HG02885 (cell line): ENCODE measurements around the gene SAV1.
"Not testable (repeated sequence)": the region's sequence is repeated elsewhere in the genome, so short reads cannot be mapped to it uniquely, and the experiment has no call there.

Experiments used
- ATAC-seq: cut with Tn5 transposase; IDR thresholded peaks from one replicate; pipeline ENCODE4 v1.9.1; 2021; ENCODE audit warnings: mild to moderate bottlenecking; ENCODE audit not compliant: unreplicated experiment, poor library complexity

Gene SAV1

DNA sequence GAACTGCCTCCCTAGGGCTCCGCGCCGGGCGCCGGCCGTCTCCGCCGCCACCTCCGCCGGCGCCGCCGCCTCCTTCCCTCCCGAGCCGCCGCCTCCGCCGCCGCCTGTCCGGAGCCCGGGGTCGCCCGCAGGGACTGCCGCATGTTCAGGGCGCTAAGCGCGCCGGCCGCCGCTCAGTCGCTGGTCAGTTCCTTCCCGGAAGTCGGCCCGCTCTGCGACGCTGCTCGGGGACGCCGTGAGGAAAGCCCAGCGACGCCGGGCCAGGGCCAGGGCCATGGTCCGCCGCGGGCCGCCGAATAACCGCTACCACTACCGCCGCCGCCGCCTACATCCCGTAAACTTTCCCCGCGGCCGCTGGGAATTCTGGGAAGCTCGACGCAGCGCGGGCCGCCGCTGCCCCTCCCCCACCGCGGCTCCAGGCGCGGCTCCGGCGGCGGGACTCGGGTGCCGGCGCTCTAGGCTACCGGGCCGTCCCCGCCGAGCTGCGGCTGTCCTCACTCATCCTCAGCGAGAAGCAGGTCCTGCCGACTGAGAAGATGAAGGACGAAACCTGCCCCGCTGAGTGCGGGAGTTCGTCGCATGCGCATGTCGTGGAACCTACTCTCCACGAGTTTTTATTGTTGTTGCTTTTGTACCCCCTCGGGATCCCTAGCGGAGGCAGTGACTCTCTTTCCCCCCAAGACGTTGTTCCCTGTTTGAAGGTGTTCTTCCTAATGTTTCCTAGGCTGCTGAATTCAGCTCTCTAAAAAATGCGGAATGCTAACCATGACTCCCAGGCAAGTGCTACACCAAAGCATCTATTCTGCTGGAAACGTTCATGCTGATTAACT, at the start of gene SAV1:
Gene SAV1 (minus strand): TSS at position 311 of the 830 bp plus-strand sequence. CDS start 339 bp downstream, outside the sequence.
- ATAC-seq, result peak; percentile 58

DNA sequence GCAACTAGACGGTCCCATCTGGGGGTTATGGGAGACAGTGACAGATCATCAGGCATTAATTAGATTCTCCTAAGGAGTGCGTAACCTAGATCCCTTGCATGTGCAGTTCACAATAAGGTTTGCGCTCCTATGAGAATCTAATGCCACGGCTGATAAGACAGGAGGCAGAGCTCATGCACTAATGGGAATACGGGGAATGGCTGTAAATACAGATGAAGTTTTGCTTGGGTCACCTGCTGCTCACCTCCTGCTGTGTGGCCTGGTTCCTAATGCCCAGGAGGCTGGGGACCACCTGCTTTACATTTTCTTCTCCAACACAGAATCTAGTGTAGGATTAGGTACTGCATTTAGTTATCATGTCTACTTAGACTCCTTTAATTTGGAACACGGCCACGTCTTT, 49.7 kb upstream of the SAV1 start:
- ATAC-seq, result no peak

DNA sequence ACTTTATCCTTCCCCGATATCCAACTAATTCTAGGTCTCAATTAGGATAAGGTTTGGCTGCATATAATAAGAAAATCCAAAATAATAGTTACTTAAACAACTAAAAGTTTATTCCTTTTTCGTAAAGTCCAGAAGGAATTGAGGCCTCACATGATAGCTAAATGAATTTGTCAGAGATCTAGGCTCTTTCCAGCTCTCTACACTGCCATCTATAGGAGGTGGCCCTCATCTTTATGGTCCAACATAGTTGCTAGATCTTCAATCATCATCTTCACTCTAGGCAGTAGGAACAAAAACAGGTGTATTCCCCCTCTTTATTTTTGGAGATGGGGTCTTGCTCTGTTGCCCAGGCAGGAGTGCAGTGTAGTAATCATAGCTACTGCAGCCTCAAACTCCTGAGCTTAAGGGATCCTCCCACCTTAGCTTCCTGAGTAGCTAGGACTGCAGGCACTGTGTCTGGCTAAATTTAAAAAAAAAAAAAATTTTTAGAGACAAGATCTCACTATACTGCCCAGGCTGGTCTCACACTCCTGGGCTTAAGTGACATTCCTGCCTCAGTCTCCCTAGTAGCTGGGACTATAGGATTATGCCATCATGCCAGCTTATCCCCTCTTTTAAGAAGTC, 46.5 kb upstream of the SAV1 start:
- ATAC-seq, result peak; percentile 69

DNA sequence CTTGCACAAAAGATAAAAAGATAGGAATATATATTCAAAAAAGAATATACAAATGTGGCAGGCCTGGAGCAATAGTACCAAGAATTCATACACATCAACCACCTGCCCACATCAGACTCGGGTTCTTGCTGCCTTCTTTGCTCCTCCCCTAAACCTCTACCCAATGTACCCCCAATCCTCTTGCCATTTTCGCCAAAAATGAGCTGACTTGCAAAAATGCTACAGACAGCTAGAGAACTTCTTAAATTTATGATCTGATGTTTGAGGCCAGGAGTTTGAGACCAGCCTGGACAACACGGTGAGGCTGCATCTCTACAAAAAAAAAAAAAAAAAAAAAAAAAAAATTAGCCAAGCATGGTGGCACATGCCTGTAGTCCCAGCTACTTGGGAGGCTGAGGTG, 42.9 kb upstream of the SAV1 start:
- no peak for ATAC-seq

DNA sequence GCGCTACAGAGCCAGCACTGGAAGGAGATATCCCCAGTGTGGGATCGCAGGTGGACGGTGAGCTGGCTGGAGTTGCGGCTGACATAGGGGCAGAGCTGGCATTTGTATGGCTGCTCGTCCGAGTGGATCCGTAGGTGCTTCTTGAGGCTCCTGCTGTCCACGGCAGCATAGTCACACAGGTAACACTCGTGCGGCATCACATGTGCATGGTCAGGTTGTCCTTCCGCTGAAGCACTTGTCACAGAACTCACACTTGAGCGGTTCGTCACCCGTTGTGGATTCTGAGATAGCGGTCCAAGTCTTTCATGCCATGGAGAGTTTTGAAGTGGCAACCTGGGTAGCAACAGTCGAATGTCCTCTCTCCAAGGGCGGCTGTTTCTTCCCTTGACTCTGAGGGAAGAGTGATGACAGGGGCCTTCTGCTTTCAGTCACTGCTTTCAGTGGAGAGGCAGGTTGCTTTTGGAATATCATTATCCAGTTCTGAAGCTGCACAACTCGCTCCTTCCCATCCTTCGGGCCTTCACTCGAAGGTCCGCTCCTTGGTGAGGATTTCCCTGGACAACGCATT, 37.0 kb upstream of the SAV1 start:
- no peak for ATAC-seq

DNA sequence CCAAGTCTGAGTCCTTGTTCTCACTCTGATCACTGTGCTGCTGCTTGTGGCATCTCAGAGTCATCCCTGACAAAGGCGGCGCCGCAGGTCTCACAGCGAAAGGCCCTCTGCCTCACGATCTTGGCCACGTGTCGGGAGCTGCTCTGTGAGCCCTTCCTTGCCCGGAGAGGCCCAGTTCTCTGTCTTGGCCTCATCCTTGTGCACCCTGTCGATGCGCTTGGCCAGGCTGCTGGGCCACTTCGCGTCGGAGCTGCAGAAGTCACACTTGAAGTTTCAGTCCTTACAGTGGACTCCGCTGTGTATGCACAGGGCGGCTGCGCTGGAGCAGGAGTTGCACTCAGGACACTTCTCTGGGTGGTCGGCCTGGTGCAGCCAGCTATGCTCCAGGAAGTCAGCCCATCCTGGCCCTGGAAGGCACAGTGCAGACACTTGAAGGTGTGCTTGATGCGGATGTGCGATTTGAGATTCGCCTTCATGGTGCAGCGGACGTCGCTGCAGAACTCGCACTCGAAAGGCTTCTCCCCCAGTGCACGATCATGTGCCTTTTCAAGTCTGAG, 36.4 kb upstream of the SAV1 start:
- ATAC-seq, result no peak

DNA sequence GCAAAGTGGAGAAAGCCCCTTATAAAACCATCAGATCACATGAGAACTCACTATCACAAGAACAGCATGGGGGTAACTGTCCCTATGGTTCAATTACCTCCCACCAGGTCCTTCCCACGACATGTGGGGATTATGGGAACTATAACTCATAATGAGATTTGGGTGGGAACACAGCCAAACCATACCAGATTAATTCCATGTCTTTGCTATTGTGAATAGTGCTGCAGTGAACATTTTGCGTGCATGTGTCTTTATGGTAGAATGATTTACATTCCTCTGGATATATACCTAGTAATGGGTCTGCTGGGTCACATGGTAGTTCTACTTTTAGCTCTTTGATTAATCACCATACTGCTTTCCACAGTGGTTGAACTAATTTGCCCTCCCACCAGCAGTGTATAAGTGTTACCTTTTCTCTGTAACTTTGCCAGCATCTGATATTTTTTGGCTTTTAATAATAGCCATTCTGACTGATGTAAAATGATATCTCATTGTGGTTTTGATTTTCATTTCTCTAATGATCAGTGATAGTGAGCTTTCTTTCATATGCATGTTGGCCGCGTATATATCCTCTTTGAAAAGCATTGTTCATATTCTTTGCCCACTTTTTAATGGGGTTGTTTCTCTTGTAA, 29.7 kb upstream of the SAV1 start:
- no peak for ATAC-seq

DNA sequence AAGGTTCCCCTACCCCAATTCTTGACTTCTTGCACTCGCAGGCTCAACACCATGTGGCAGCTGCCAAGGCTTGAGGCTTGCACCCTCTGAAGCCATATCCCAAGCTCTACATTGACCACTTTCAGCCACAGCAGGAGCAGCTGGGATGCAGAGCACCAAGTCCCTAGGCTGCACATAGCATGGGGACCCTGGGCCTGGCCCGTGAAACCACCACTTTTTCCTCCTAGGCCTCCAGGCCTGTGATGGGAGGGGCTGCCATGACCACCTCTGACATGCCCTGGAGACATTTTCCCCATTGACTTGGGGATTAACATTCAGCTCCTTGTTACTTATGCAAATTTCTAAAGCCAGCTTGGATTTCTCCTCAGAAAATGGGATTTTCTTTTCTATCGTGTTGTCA, 26.2 kb upstream of the SAV1 start:
- not testable (repeated sequence) for ATAC-seq

DNA sequence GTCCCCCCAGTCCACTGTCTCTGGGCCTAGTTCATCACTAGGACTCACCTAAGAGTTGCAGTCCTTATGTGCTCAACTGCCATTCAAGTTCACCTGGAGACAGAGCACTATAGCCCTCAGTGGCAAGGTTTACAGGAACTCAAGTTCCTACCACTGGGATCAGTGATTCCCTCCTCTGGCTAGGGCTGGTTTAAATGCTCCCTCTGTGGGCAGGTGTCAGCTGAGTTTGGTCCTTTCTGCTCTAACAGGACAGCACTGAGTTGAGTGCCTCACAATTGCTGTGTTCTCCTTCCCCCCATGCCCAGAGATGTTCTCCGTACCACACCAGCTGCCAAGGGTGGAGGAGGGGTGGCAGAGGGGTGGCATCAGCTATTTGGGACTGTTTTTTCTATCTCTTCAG, 20.8 kb upstream of the SAV1 start:
- no peak for ATAC-seq

DNA sequence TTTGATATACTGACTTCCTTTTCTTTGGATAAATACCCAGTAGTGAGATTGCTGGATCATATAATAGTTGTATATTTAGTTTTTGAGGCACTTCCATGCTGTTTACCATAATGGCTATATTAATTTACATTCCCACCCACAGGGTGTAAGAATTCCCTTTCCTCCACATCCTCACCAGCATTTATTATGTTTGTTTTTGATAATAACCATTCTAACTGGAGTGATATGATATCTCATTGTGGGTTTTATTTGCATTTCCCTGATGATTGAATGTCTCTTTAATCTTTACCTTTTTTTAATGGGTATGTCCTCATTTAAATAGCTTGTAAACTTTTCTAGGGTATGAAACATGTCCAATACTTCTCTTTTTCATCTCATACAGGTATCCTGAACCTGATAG, 11.6 kb upstream of the SAV1 start:
- no peak for ATAC-seq

DNA sequence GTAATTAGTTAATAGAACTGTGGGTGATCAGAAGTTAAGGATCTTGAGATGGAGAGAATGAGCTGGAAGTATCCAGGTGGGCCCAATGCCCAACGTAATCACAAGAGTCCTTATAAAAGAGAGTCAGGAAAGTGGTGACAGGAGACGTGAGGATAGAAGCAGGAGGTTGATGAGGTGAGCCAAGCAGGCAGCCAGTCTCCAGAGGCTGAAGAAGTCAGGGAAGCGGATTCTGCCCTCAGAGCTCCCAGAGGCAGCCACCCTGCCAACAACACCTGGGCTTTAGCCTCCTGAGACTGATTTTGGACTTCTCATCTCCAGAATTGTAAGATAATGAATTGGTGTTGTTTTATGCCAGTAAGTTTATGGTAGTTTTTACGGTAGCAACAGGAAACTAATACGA, 10.1 kb upstream of the SAV1 start:
- no peak for ATAC-seq

DNA sequence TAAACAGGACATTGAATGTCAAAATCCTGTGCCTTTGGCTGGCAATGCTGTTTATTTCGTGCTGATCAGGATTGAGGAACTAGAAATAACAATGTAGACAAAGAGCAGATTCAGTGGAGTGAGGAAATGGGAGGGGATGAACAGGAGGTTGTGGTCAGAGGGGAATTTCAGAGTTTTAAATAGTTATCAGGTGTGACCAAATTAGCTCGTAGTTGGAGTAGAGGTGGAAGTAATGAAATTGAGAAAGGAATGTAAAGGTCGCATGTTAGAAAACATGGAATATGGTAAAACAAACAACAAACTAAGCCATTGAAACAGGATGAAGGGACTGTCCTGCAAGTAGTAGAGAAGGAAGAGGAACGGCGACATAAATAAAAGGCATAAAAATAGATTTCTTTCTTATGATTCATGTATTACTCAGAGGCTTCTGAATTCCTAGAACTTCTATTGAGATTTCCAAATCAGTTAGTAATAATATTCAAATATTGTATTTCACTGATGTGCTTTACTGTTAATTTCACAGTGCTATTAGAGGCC, 9.5 kb upstream of the SAV1 start:
- ATAC-seq, result peak; percentile 61

DNA sequence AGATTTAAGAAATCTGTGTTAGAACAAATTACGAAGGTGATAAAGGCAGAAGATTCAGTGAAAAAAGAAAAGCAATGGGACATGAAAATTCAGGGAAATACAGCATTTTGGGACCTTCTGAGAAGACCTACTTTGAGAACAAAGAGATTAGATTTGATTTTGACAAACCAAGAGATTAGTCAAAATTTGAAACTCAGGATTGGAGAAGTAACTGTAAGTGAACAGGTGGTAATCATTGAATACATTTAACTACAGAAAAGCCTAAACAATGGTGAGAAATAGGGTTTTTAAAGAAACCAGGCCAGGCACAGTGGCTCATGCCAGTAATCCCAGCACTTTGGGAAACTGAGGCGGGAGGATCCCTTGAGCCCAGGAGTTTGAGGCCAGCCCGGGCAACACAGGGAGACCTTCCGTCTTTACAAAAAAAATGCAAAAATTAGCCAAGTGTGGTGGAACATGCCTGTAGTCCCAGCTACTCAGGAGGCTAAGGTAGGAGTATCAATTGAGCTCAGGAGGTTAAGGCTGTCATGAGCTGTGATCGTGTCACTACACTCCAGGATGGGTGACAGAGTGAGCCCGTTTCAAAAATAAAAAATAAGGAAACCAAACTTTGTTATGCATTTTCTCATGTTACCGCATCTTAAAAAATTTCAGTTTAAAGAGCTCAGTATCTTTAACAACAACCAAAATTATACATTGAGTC, 8.9 kb upstream of the SAV1 start:
- ATAC-seq, result peak; percentile 39

DNA sequence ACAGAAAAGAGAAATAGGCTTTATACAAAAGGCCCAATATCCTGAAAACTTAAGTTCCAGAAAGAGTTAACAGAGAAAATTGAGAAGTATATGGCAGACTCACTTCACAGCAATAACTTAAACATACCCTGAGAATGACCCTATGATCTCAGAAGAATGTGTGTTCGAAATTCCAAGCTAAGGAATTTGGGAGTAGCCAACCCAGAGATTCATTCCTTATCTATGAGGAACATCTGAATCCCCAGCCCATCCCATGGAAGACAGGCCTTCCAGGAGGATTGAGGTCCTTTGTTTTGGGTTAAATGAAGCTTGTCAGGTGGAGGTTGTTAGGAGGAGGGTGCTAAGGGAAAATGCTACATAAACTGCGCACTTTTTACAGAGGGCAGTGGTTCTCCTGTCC, 7.5 kb upstream of the SAV1 start:
- ATAC-seq, result no peak

DNA sequence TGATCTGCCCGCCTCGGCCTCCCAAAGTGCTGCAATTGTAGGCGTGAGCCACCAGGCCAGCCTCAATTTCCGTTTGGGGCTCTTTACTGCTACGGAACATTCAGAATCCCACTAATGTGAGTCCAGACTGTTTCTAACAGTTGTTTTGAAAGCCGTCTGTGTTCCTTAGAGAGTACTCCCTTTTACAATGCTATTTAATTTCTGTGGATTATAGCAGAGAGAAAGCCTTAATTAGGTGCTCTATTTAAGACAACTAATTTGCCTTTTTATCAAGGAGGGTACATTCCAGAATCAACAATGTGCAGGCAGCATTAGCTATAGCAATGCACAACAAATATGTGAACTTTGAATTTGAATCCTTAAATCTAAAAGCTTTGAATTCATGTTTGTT, 2.8 kb upstream of the SAV1 start:
- ATAC-seq, result no peak

DNA sequence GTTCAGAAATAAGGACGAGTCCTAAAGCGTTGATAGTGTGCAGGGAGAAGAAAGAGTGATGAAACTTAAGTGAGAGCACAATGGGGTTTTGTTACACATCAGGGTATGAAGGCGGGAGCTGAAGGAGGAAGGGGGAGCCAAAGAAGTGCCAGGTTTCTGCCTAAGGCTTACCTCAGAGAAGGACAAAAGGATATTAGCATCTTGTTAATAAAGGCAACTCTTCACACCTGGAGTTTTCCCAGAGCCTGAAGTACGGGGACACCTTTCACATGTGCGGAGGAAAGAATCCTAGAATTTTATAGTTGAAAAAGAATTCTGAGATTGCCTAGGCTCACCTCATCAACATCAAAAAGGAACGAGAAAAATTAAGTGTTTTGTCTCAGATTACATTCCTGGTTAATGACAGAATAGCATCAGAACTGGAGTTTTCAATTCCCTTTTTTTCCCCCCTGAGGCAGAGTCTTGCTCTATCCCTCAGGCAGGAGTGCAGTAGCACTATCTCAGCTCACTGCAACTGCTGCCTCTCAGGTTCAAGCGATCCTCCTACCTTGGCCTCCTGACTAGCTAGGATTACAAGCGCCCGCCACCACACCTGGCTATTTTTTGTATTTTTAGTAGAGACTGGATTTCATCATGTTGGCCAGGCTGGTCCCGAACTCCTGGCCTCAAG, 2.2 kb upstream of the SAV1 start:
- no peak for ATAC-seq

DNA sequence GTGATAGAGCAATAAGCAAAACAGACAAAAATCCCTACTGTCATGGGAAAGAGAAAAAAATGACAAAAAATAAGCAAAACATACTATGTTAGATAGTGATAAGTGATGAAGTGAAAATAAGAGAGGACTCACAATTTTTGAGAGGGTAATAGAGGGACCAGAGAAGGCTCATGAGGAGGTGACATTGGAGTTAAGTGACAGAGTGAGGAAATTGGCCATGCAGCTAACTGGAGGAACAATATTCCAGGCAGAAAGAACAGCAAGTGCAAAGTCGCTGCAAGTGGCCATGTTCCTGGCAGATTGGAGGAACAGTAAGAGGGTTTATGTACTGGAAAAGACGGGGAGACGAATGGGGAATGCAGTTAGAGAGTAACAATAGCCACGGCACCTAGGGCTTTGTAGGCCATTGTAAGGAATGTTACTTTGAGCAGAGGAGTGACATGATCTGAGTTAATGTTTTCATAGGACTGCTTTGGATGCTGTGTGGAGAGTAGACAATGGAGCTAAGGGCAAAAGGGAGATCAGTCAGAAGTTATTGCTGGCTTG, 1.4 kb upstream of the SAV1 start:
- ATAC-seq, result no peak

DNA sequence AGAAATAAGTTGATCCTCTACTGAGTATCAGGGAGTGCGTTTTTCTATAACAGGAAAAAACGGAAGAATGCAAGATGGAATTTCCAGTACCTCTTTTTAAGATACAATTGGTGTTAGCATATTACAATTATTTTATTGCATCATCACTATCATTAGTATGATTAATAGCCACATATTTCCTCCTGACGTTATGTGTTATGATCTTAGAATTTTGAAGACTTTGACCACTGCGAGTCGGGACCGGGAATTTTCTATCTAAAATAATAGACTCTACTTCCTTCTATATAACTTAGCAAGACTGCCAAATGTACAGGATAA, 679 bp upstream of the SAV1 start:
- ATAC-seq, result no peak

DNA sequence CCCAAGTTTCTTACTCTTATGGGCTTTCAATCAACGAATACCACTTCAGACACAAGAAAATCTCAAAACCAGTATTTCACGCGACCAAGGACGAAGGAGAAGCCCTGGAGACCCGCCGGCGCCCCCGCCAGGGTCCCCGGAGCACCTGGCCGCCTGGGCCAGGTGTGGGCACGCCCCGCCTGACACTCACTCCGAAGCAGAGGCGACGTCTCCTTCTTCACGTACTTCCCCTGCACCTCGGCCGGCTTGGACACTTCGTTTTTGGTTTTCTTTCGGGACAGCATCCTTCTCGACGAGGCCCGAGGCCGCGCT, 466 bp downstream of the SAV1 start:
- ATAC-seq, result peak; percentile 47
